ENCODE results near the gene FAM124B.

The FAM124B gene

GRCh38 chr2:224401641-224402342, at the start of gene FAM124B:
FAM124B (minus strand) TSS chr2:224402107; CDS start chr2:224401768, 339 bp downstream.
- DNase-seq, result no peak

- no peak for DNase-seq
Measured at GRCh38 chr2:224449212-224450147, 47.6 kb upstream of the FAM124B start.

- no peak for DNase-seq
Measured at GRCh38 chr2:224448236-224448635, 46.3 kb upstream of the FAM124B start.

GRCh38 chr2:224444783-224445182, 42.9 kb upstream of the FAM124B start:
- DNase-seq, result no peak

- no peak for DNase-seq
Measured at GRCh38 chr2:224444021-224444420, 42.1 kb upstream of the FAM124B start.

GRCh38 chr2:224442071-224442967, 40.4 kb upstream of the FAM124B start:
- DNase-seq, result no peak

GRCh38 chr2:224440988-224441387, 39.1 kb upstream of the FAM124B start:
- no peak for DNase-seq

- no peak for DNase-seq
Measured at GRCh38 chr2:224438726-224439125, 36.8 kb upstream of the FAM124B start.

- no peak for DNase-seq
Measured at GRCh38 chr2:224436634-224437033, 34.7 kb upstream of the FAM124B start.

GRCh38 chr2:224434618-224435017, 32.7 kb upstream of the FAM124B start:
- DNase-seq, result no peak

- no peak for DNase-seq
Measured at GRCh38 chr2:224433442-224433841, 31.5 kb upstream of the FAM124B start.

GRCh38 chr2:224432003-224432579, 30.2 kb upstream of the FAM124B start:
- DNase-seq, result no peak

- no peak for DNase-seq
Measured at GRCh38 chr2:224429441-224429810, 27.5 kb upstream of the FAM124B start.

- no peak for DNase-seq
Measured at GRCh38 chr2:224428787-224429440, 27.0 kb upstream of the FAM124B start.

- DNase-seq, result no peak
Measured at GRCh38 chr2:224427471-224427870, 25.6 kb upstream of the FAM124B start.

GRCh38 chr2:224426656-224427055, 24.7 kb upstream of the FAM124B start:
- DNase-seq, result no peak

GRCh38 chr2:224421065-224421464, 19.2 kb upstream of the FAM124B start:
- DNase-seq, result no peak

- DNase-seq, result no peak
Measured at GRCh38 chr2:224417947-224418346, 16.0 kb upstream of the FAM124B start.

- DNase-seq, result no peak
Measured at GRCh38 chr2:224417361-224417729, 15.4 kb upstream of the FAM124B start.

GRCh38 chr2:224416656-224417360, 14.9 kb upstream of the FAM124B start:
- DNase-seq, result no peak

GRCh38 chr2:224413381-224413780, 11.5 kb upstream of the FAM124B start:
- DNase-seq, result no peak
